ENCODE measurements around the gene ZNF488.

DNA sequence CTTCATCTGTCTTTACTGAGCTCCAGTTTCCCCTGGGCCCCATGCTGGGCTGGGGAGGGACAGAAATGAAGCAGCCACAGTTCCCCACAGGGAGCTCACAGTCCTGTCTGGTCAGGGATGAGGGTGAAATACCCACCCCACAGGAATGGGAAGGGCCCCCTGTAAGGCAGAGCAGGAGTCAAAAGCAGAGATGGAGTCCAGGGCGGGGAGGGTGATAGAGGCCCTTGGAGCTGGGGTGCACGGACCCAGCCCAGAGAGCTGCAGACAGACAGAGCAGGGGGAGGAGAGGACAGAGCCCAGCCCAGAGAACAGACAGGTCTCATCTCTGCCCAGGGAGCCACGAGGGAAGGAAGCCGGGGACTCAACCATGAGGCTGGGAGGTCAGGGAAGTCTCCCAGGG is 34.9 kb upstream of the ZNF488 start:
- TF ChIP-seq EZH2 (IDR thresholded peaks at IDR 0.05) (no peak), FOXP2 (optimal IDR thresholded peaks at IDR 0.05; ENCODE audit: control extremely low read depth, extremely low read length, insufficient read depth) (no peak), POLR2AphosphoS5 (IDR thresholded peaks at IDR 0.05; ENCODE audit: borderline replicate concordance, low read depth, low read length) (no peak)

All from SK-N-MC (cell line).